Activated T-helper 9 cell treated with anti-CD3 and anti-CD28 coated beads, Interleukin-2, amount 50 U/mL, for 16 hours (primary cell): ENCODE results near the gene ACTR1A.
A peak's percentile ranks its signal among the peaks of the same experiment; 100 is the strongest.
"Not testable (repeated sequence)": the region's sequence is repeated elsewhere in the genome, so short reads cannot be mapped to it uniquely, and the experiment has no call there.

Experiments used
- DNase-seq: peaks from one replicate; pipeline ENCODE4 v3.0.0-alpha.2; 2020; ENCODE audit warnings: low read depth

The ACTR1A gene

DNA sequence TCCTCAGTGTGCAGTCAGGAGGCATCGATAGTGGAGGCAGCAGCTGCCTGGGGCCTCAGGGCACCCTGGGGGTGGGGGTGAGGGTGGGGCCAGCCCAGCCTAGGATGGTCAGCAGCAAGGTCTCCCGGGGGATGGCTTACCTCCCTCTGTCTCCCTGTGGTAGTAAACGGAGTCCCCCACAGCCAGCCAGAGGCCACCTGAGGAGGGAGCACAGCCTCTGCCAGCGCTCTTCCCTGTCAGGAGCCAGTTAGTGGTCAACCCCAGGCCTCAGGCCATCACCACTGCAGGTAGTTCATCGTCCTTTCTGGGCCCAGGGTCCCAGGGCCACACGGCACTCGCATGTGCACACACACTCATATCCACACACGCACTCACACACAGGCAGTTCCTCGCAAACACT lies 22.1 kb downstream of the ACTR1A start:
- no peak for DNase-seq

DNA sequence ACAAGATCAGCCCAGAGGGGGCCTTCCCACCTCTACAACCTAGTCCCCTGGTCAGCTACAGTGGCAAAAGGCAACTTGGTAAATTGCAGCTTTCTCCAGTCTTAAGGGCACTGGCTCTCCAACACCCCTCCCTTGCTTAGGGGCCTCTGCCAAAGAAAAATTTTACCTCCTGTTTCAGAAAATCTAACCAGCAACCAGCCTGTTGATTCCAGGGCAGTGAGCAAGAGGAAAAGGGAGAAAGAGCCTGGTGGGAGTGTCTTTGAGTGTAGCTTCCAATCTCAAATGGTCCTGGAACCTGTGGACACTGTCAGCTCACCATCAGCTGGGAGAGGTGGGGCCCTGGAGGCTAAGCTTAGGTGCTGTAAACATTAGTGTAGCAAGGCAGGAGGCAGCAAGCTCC lies 22.9 kb downstream of the ACTR1A start:
- DNase-seq = no peak

DNA sequence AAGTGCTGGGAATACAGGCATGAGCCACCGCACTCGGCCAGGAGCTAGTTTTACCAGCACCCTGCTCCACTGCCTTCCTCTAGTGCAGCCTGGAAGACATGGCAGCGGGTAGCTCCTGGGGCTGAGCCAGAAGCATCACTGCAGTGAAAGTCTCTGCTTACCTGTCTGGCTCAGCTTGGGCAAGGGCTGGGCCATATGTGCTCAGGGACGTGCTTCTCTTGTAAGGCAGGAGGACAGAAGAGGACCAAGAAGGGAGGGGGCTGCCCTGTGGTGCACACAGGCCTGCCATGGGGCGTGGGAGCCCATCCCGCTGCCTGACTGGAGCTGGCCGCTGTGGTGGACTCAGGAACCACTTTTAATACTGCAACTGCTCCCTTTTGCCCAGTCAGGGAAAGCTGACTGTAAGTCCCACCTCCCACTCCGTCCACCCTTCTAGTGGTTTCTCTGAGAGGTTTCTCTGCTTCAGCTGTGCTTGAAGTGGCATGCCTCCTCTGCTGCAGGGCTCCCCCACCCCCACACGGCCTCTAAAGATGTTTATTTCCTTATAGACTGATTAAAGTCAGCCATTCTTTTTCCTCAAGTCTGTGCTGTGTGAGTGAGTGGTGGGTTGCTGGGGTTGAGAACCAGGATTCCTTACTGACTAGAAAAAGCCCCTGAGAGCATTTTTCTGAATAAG lies 25.9 kb downstream of the ACTR1A start:
- DNase-seq = no peak

DNA sequence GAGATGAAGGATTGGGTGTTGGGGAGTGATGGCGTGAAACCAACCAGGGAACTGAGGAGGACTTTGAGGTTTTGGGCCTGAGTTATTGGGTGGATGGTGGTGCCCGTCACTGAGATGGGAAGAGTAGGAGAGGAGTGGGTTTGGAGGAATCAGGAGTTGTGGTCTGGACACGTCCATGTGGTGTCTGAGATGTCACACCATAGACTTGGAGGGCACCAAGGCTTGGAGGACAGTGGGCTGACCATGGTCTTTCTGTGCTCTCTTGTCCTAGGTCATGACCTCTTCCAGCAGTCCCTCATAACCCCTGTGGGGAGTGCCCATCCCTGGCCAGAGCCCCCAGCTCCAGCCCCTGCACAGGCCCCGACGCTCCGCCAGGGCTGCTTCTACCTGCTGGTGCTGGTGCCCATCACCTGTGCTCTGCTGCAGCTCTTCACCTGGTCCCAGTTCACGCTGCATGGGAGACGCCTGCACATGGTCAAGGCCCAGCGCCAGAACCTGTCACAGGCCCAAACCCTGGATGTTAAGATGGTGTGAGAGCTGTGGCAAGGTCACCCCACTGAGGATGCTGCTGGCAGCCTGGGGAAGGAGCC lies 27.0 kb downstream of the ACTR1A start:
- no peak for DNase-seq

DNA sequence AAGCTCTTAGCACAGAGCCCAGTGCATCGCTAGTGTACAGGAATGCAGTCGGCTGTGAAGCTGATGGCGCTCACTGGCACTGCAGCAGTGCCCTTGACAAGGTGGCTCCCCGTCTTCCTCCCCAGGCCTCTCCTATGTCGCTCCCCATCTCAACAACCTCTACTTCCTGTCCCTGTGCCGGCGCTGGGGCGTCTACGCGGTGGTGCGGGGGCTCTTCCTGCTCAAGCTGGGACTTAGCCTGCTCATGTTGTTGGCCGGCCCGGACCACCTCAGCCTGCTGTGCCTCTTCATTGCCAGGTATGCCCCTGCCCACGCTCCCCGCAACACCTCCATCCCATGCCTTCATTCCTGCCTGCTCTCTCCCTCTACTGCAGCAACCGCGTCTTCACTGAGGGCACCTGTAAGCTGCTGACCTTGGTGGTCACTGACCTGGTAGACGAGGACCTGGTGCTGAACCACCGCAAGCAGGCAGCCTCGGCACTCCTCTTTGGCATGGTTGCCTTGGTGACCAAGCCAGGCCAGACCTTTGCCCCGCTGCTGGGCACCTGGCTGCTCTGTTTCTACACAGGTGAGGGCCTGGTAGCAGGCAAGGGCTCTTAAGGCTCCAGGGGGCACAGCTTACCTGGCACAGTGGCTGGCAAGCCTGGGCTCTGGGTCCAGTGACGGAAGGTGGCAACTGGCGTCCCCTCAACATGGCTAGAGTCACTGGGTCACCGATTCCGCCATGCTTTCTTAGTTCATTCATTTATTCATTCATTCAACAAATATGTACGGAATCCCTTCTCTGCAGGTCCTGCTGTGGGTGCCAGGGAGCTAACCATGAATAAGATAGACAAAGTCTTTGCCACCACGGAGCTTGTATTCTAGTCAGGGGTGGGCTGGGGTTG lies 28.8 kb downstream of the ACTR1A start:
- no peak for DNase-seq

DNA sequence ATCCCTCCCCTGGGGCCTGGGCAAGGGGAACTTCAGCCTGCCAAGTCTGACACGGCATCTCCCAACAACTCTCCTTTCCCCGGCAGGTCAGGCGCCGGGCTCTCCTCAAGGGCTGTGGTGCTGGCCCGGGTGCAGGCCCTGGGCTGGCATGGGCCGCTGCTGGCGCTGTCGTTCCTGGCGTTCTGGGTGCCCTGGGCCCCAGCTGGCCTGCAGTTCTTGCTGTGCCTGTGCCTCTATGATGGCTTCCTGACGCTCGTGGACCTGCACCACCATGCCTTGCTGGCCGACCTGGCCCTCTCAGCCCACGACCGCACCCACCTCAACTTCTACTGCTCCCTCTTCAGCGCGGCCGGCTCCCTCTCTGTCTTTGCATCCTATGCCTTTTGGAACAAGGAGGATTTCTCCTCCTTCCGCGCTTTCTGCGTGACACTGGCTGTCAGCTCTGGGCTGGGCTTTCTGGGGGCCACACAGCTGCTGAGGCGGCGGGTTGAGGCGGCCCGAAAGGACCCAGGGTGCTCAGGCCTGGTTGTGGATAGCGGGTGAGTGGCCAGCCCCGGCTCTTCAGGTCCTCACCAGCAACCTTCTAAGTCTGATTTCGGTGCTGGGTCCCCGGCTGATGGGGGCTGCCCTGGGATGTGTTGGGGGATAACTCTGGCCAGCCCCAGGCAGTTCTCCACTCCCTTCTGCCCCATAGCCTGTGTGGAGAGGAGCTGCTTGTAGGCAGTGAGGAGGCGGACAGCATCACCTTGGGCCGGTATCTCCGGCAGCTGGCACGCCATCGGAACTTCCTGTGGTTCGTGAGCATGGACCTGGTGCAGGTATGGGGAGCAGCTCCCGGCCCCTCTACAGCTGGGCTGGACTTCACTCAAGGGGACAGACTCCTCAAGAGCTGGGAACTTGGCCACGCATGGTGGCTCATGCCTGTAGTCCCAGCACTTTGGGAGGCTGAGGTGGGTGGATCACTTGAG lies 31.6 kb downstream of the ACTR1A start:
- no peak for DNase-seq

DNA sequence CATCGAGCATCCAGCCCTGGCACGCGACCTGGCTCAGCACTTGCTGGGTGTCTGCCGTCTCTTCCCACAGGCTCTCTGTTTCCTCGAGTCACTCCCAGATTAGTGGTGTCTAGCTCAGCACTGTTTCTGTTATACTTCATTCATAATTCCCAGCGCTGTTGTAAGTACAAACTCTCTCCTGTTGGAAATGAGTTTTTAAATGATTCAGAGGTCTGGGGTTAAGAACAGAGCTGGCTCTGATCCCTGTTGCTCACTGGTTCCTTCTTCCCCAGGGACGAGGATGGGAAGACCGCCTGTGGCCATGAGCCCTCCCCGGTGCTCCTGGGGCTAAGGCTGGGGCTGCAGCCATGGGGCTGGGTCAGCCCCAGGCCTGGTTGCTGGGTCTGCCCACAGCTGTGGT lies 33.8 kb downstream of the ACTR1A start:
- DNase-seq = no peak

DNA sequence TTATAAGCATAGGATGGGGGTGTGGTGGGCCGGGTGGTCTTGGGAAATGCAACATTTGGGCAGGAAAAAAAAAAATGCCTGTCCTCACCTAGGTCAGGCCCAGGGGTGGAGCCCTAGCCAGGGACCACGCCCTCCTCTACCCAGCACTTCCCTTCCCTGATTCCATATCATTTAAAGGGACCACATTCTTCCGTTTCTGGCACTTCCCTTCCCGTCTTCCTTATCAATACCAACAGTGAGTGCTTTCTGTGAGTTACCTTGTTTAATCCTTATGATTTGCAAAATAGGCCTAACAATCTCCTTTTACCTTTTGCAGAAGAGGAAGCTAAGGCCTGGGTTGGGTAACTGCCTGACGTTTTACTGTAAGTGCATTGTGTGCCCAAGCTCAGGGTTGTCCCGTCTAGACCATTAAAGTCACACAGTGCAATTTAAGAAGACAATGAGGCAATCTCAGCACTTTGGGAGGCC lies 34.5 kb downstream of the ACTR1A start:
- DNase-seq = no peak

DNA sequence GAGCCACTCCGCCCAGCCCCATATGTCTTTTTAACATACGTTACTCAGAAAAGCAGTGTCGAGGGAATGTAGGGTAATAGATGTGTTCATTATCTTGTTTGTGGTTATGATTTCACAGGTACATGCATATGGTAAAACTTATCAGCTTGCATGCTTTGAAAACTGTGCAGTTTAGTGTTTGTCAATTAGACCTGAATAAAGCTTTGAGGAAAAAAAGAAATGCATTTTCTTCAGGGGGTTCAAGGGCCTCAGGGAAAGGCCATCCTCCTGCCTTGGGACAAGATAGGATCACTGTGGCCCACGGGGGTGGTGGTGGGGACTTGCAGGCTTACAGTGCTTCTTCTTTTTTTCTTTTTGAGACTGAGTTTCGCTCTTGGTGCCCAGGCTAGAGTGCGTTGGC lies 35.2 kb downstream of the ACTR1A start:
- no peak for DNase-seq

DNA sequence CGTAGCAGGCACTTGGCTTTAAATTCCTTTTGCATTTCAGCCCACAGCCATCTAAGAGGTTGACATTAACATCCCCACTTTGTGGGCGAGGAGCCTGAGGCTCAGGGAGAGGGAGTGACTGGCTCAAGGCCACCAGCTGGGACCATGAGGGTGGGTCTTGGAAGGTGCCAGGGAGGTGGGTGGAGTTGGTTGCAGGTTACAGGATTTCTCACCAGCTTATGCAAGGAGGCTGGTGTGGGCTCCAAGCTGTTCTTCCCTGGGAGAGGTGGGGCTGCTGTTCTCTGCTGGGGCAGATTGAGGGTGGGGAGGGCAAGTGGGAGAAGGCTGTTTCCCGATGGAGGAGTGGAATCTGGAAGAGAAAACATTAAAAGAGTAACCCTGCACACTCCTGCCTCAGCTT lies 37.0 kb downstream of the ACTR1A start:
- DNase-seq = no peak

DNA sequence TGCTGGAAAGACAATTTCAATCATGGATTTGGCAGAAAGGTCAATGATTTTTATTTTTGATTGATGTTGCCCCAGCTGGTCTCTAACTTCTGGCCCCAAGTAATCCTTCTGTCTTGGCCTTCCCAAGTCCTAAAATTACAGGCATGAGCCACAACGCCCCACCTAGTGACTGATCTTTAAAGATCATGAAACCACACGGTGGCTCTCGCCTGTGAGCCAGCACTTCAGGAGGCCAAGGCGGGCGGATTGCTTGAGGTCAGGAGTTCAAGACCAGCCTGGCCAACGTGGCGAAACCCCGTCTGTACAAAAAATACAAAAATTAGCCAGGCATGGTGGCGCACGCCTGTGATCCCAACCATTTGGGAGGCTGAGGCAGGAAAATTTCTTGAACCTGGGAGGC lies 38.5 kb downstream of the ACTR1A start:
- no peak for DNase-seq

DNA sequence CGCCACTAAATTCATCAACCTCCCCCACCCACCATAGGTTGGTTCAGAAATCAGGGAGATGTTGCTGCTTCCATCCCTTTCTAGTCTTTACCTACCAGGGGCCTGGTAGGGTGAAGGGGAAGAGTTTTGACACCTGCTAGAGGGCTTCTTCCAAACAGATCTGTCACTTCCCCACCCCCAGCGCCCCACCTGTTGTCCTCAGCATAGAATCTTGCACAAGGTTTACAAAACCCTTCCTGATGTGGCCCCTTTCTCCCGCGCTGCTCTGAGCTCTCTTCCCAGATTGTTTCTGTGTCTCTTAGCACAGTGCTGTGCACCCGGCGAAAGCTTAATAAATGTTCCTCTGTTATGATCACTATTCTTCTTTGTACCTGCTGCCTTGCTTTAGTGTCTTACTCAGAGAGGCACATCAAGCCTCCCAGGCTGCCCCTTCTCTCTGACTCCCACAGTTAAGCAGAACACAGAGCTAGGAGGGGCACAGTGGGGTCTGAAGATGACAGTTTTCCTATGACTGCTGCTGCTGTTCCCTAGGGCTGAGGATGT lies 39.9 kb downstream of the ACTR1A start:
- DNase-seq = no peak

DNA sequence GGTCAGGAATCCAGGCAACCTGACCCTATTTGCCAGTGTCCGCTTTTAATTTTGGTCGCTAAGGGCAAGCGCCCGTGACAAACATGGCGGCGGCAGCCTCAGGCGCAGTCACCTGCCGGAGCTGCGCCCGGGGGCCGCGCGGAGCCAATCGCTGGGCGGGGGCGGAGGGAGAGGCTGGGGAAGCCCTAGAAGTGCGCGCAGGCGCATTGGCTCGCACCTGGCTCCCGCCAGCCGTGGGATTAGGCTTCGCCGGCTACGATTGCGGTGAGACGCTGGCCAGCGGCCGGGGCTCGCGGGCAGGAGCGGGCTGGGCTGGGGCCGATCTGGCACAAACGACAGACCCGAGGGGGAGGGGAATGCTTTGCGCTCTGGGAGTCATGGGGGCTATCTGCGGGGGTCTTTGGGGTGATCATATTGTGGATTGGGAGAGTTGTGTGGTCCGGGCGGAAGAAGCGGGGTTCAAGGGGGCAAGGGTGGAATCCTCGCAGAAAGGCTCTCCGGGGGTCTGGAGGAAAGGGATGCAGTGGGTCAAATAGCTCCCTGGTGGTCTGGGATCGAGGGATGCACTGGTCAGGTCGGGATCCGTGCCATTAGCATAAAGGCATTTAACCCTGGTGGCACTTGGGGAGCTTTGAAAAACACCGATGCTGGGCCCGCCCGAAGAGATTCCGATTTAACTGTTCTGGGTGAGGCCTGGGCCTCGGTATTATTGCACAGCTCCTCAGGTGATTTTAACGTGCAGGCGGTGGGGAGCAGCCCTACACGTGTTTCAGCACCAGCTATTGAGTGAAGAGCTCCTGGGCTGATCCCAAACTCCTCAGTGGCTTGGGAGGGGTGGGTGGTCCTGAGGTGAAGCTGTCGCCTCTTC lies 41.1 kb downstream of the ACTR1A start:
- peak; percentile 90 for DNase-seq

DNA sequence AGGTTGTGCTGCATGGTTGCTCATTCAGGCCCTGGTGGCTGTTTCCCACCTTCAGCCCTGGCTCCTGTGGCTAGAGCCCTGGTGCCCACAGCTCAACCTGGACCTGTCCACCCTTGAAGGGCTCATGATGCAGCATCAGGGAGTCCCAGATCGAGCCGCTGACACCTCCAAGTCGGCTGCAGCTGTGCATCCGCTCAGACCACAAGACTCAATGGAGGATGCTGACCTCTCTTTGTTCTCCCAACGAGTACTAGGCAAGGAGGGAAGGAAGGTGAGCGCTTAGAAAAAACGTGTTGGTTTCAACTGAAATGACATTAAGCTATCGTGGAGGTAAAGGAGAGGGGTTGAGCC lies 41.7 kb downstream of the ACTR1A start:
- DNase-seq = no peak

DNA sequence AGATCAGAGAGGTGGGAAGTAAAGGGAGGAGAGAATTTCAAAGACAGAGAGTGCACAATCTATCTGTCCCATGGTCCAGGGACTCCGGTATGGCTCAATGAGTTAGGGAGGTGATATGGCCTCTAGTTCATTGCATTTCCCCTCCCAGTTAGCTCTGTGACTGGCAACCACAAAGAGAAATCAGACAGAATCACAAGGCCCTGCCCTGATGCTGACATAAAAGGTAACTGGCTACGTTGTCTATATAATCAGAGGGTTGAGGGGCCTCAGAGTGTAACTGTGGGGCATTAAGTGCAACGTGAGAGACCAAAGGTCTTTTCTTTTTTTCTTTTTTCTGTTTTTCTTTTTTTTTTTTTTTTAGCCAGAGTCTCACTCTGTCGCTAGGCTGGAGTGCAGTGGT lies 43.9 kb downstream of the ACTR1A start:
- DNase-seq = no peak

DNA sequence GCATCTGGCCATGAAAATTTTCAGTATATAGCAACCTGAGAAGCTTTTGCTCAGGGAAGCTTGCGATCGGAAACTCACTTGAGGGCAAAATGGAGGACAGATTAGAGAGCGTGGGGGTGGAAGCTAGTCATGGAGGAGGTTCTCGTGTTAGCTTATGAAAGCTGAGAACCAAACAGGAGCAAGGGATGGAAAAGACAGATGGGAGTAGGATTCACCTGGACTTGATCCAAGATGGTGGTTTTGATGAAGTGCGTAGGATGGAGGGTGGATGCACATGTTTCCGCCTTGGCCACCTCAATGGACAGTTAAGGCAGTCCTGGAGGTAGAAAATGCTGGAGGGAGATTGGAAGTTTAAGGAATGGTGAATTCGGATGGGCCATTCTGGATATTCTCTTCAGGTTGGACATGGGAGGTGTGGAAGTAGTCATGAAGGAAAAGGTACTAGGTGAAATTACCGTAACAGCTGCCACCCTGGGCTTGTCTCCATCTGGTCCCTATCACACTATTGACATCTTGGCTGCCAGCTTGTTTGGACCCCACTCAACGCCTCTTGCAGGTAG lies 44.8 kb downstream of the ACTR1A start:
- DNase-seq = no peak

DNA sequence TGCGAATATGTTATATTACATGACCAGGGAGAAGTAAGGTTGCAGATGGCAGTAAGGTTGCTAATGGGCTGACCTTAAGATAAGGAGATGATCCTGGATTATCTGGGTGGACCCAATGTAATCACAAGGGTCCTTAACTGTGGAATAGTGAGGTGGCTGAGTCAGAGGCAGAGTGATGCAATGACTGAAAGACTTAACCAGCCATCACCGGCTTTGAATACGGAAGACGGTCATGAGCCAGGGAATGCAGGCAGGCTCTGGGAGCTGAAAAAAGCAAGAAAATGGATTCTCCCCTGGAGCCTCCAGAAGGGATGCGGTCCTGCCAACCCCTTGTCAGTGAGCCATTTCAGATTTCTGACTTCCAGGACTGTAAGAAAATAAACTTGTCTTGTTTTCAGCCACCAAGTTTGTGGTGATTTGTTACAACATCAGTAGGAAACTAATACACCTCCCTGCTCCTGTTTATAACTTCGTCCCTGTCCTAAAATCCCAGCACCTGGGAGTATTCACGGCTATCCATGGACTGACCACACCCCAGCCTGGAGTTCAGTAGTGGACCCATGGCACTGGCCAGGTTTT lies 46.5 kb downstream of the ACTR1A start:
- no peak for DNase-seq

DNA sequence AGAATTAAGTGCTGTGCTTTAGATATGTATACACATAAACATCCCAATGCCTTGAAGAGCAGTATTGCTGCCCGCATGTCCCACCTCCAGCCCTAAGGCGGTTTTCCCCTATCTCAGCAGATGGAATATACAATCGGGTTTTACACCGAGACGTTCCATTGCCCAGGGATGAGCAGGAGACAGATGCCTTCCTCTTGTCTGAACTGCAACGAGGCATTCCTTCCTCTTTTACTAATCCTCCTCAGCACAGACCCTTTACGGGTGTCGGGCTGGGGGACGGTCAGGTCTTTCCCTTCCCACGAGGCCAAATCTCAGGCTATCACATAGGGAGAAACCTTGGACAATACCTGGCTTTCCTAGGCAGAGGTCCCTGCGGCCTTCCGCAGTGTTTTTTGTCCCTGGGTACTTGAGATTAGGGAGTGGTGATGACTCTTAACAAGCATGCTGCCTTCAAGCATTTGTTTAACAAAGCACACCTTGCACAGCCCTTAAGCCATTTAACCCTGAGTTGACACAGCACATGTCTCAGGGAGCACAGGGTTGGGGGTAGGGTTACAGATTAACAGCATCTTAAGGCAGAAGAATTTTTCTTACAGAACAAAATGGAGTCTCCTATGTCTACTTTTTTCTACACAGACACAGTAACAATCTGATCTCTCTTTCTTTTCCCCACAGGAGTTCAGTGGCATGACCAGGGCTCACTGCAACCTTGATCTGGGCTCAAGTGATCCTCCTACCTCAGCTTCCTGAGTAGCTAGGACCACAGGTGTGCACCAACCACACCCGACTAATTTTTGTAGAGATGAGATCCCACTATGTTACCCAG lies 47.6 kb downstream of the ACTR1A start:
- DNase-seq = not testable (repeated sequence)

DNA sequence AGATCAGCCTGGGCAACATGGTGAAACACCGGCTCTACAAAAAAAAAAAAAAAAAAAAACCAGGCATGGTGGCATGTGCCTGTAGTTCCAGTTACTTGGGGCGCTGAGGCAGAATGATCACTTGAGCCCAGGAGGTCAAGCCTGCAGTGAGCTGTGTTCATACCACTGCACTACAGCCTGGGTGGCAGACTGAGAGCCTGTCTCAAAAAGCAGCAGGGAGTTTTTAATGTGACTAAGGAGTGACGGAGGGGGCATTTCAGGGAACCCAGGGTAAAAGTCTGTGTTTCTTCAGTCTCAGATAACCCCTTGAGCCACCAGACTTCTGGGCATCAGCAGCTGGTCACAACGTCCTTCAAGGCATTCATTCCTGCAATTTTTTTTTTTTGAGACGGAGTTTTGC lies 49.0 kb downstream of the ACTR1A start:
- DNase-seq = no peak
